DOHH2 (cell line): ENCODE results near the gene BSN.

Source experiments
- H3F3A ChIP-seq: fragments of 200-600 bp; sonication (generic), shearing (Covaris generic); 2 replicates; pipeline ENCODE4 v1.6.0; 2016; ENCODE audit warnings: antibody characterized with exemption, mild to moderate bottlenecking; ENCODE audit not compliant: control insufficient read depth, insufficient read depth
- H3K27ac ChIP-seq: fragments of 200-600 bp; sonication (generic); 2 replicates; pipeline ENCODE4 v1.5.1; 2014; ENCODE audit warnings: low read depth, mild to moderate bottlenecking, low read length, moderate library complexity
- H3K27me3 ChIP-seq: fragments of 200-600 bp; sonication (generic); 2 replicates; pipeline ENCODE4 v1.6.1; 2014; ENCODE audit warnings: mild to moderate bottlenecking, low read length, mixed read lengths; ENCODE audit not compliant: control insufficient read depth
- H3K36me3 ChIP-seq: fragments of 200-600 bp; sonication (generic); 2 replicates; pipeline ENCODE4 v1.6.1; 2014; ENCODE audit warnings: mild to moderate bottlenecking, low read length, moderate library complexity, mixed read lengths; ENCODE audit not compliant: control insufficient read depth
- H3K4me1 ChIP-seq: fragments of 200-600 bp; sonication (generic); 2 replicates; pipeline ENCODE4 v1.6.1; 2014; ENCODE audit warnings: mild to moderate bottlenecking, low read length, mixed read lengths; ENCODE audit not compliant: control insufficient read depth
- H3K4me2 ChIP-seq: fragments of 200-600 bp; sonication (generic); 2 replicates; pipeline ENCODE4 v1.6.0; 2014; ENCODE audit warnings: mild to moderate bottlenecking, low read length, moderate library complexity
- H3K4me3 ChIP-seq: fragments of 200-600 bp; sonication (generic); 2 replicates; pipeline ENCODE4 v1.5.1; 2014; ENCODE audit warnings: mild to moderate bottlenecking, low read length, mixed read lengths
- H3K79me2 ChIP-seq: fragments of 200-600 bp; sonication (generic); 2 replicates; pipeline ENCODE4 v1.6.1; 2014; ENCODE audit warnings: mild to moderate bottlenecking, low read length, mixed read lengths; ENCODE audit not compliant: control insufficient read depth
- H3K9me2 ChIP-seq: fragments of 200-600 bp; sonication (generic); replicated peaks from 2 replicates; pipeline ENCODE4 v1.6.1; 2014; ENCODE audit warnings: mild to moderate bottlenecking, low read length, mixed read lengths; ENCODE audit not compliant: control insufficient read depth
- H3K9me3 ChIP-seq: fragments of 200-600 bp; sonication (generic); 2 replicates; pipeline ENCODE4 v1.6.1; 2014; ENCODE audit warnings: antibody characterized with exemption, low read length, mixed read lengths; ENCODE audit not compliant: control insufficient read depth, insufficient read depth
- H4K20me1 ChIP-seq: fragments of 200-600 bp; sonication (generic); 2 replicates; pipeline ENCODE4 v1.6.0; 2014; ENCODE audit warnings: low read depth, mild to moderate bottlenecking, antibody characterized with exemption, low read length, moderate library complexity; ENCODE audit not compliant: control insufficient read depth, insufficient read depth
- CTCF ChIP-seq: fragments of 200-600 bp; sonication (generic); IDR thresholded peaks from one replicate; pipeline ENCODE4 v1.5.1; 2014; ENCODE audit warnings: antibody characterized with exemption, mild to moderate bottlenecking, low read depth, low read length; ENCODE audit not compliant: poor library complexity, severe bottlenecking
- EZH2phosphoT487 ChIP-seq: fragments of 200-600 bp; sonication (generic); IDR thresholded peaks from 2 replicates; pipeline ENCODE4 v1.6.1; 2017; ENCODE audit warnings: borderline replicate concordance, mild to moderate bottlenecking, antibody characterized with exemption, low read length, moderate library complexity, mixed read lengths

The BSN gene

GRCh38 chr3:49626101-49626581, 71.9 kb downstream of the BSN start:
- no peaks in the 10 kb centered on the region for H3K36me3 ChIP-seq
- no peaks in the 10 kb centered on the region for H3F3A ChIP-seq
- no peak overlapping the region for H3K4me3 ChIP-seq
- no peak overlapping the region for H3K27ac ChIP-seq
- H3K9me3 ChIP-seq: no peaks in the 10 kb centered on the region
- peaks cover 11% of the 10 kb centered on the region; the same call in 1 of the 2 replicates for H3K27me3 ChIP-seq
- no peaks in the 10 kb centered on the region for H4K20me1 ChIP-seq
- no peaks in the 10 kb centered on the region for H3K9me2 ChIP-seq
- H3K4me1 ChIP-seq: no peaks in the 10 kb centered on the region
- H3K79me2 ChIP-seq: no peaks in the 10 kb centered on the region
- no peak overlapping the region for H3K4me2 ChIP-seq
- TF ChIP-seq CTCF (no peak), EZH2phosphoT487 (no peak)

- H3K36me3 ChIP-seq: no peaks in the 10 kb centered on the region
- H3K4me3 ChIP-seq: no peak overlapping the region
- no peaks in the 10 kb centered on the region for H3K4me1 ChIP-seq
- H3K27ac ChIP-seq: no peak overlapping the region
- no peaks in the 10 kb centered on the region for H3K9me2 ChIP-seq
- peaks cover 1% of the 10 kb centered on the region for H3K9me3 ChIP-seq
- TF ChIP-seq EZH2phosphoT487 (no peak), CTCF (no peak)
- H3K4me2 ChIP-seq: no peak overlapping the region
- no peaks in the 10 kb centered on the region for H3F3A ChIP-seq
- no peaks in the 10 kb centered on the region for H3K79me2 ChIP-seq
- H4K20me1 ChIP-seq: no peaks in the 10 kb centered on the region
- peaks cover 11% of the 10 kb centered on the region; the same call in 1 of the 2 replicates for H3K27me3 ChIP-seq
These were observed 72.5 kb downstream of the BSN start for GRCh38 chr3:49626796-49627195.

- H3F3A ChIP-seq: no peaks in the 10 kb centered on the region
- no peaks in the 10 kb centered on the region for H4K20me1 ChIP-seq
- peaks cover 5% of the 10 kb centered on the region; the same call in 1 of the 2 replicates for H3K27me3 ChIP-seq
- H3K9me2 ChIP-seq: no peaks in the 10 kb centered on the region
- H3K9me3 ChIP-seq: peaks cover 4% of the 10 kb centered on the region
- no peaks in the 10 kb centered on the region for H3K36me3 ChIP-seq
- no peak overlapping the region for H3K4me2 ChIP-seq
- H3K4me3 ChIP-seq: no peak overlapping the region
- TF ChIP-seq CTCF: no peak
- TF ChIP-seq EZH2phosphoT487: no peak
- no peaks in the 10 kb centered on the region for H3K4me1 ChIP-seq
- H3K27ac ChIP-seq: no peak overlapping the region
- no peaks in the 10 kb centered on the region for H3K79me2 ChIP-seq
These were observed 73.4 kb downstream of the BSN start for GRCh38 chr3:49627634-49628033.

GRCh38 chr3:49628249-49628648, 74.0 kb downstream of the BSN start:
- H3K27me3 ChIP-seq: peaks cover 5% of the 10 kb centered on the region; the same call in 1 of the 2 replicates
- TF ChIP-seq CTCF: no peak
- no peak for TF ChIP-seq EZH2phosphoT487
- no peaks in the 10 kb centered on the region for H3K9me2 ChIP-seq
- peaks cover 4% of the 10 kb centered on the region for H3K9me3 ChIP-seq
- H3K4me2 ChIP-seq: no peak overlapping the region
- no peaks in the 10 kb centered on the region for H4K20me1 ChIP-seq
- H3K36me3 ChIP-seq: no peaks in the 10 kb centered on the region
- no peak overlapping the region for H3K27ac ChIP-seq
- H3K79me2 ChIP-seq: no peaks in the 10 kb centered on the region
- H3F3A ChIP-seq: no peaks in the 10 kb centered on the region
- no peaks in the 10 kb centered on the region for H3K4me1 ChIP-seq
- no peak overlapping the region for H3K4me3 ChIP-seq
